ENCODE measurements around the gene GGCX. TPM values are rescaled to one million over a fixed set of nuclear protein-coding genes. Genes with fewer than 3 reads are reported as not detected.

Gene GGCX
- total RNA-seq, 3 donors from 2014 or later (not counting 1 experiment from before 2014, with no cell fraction given) = 21.3 to 21.7 (median 21.4) TPM

GRCh38 chr2:85589181-85589580 lies 27.9 kb upstream of the GGCX start:
- Mint-ChIP-seq H3K4me1 (peaks cover 28 to 38% of the 10 kb centered on the region in 2 donors), H3K27me3 (ENCODE audit: low read depth in 2 of 2) (no peaks in the 10 kb centered on the region), H3K36me3 (no peaks in the 10 kb centered on the region), H3K27ac (peak overlapping the region in 1 of 2 donors; percentile 56), H3K9me3 (no peaks in the 10 kb centered on the region), H3K4me3 (no peak overlapping the region)
- intact Hi-C loops (cut with micrococcal nuclease) = no loop called here
- ATAC-seq (no peak), DNase-seq (no peak)
- Histone ChIP-seq H3K4me1 (ENCODE audit: control insufficient read depth, insufficient read depth, low read length) (peaks cover 26% of the 10 kb centered on the region), H3K9me3 (ENCODE audit: control insufficient read depth, insufficient read depth, low read length) (no peaks in the 10 kb centered on the region), H3K4me3 (ENCODE audit: low read length) (no peak overlapping the region), H3K27ac (ENCODE audit: low read length) (no peak overlapping the region), H3K27me3 (ENCODE audit: control insufficient read depth, insufficient read depth, low read length) (no peaks in the 10 kb centered on the region), H3K36me3 (ENCODE audit: control insufficient read depth, insufficient read depth, low read length) (no peaks in the 10 kb centered on the region)
- WGBS (ENCODE audit: insufficient coverage) = 97% methylated on average over 4 of the region's 4 CpGs
- no peak for TF ChIP-seq CTCF (IDR thresholded peaks at IDR 0.05)

GRCh38 chr2:85588645-85589044 lies 27.4 kb upstream of the GGCX start:
- TF ChIP-seq CTCF (IDR thresholded peaks at IDR 0.05) = no peak
- Histone ChIP-seq H3K9me3 (ENCODE audit: control insufficient read depth, insufficient read depth, low read length) (no peaks in the 10 kb centered on the region), H3K36me3 (ENCODE audit: control insufficient read depth, insufficient read depth, low read length) (no peaks in the 10 kb centered on the region), H3K27me3 (ENCODE audit: control insufficient read depth, insufficient read depth, low read length) (no peaks in the 10 kb centered on the region), H3K27ac (ENCODE audit: low read length) (no peak overlapping the region), H3K4me3 (ENCODE audit: low read length) (no peak overlapping the region), H3K4me1 (ENCODE audit: control insufficient read depth, insufficient read depth, low read length) (peaks cover 29% of the 10 kb centered on the region)
- 68% methylated on average over 4 of the region's 4 CpGs for WGBS (ENCODE audit: insufficient coverage)
- Mint-ChIP-seq H3K27ac (peak overlapping the region in 1 of 2 donors; percentile 56), H3K4me1 (peaks cover 29 to 40% of the 10 kb centered on the region in 2 donors), H3K36me3 (no peaks in the 10 kb centered on the region), H3K27me3 (ENCODE audit: low read depth in 2 of 2) (no peaks in the 10 kb centered on the region), H3K9me3 (no peaks in the 10 kb centered on the region), H3K4me3 (no peak overlapping the region)
- intact Hi-C loops (cut with micrococcal nuclease) = no loop called here
- ATAC-seq (no peak), DNase-seq (no peak)

GRCh38 chr2:85588236-85588635 lies 26.9 kb upstream of the GGCX start:
- Histone ChIP-seq H3K4me3 (ENCODE audit: low read length) (no peak overlapping the region), H3K27me3 (ENCODE audit: control insufficient read depth, insufficient read depth, low read length) (no peaks in the 10 kb centered on the region), H3K36me3 (ENCODE audit: control insufficient read depth, insufficient read depth, low read length) (no peaks in the 10 kb centered on the region), H3K27ac (ENCODE audit: low read length) (no peak overlapping the region), H3K4me1 (ENCODE audit: control insufficient read depth, insufficient read depth, low read length) (peaks cover 33% of the 10 kb centered on the region), H3K9me3 (ENCODE audit: control insufficient read depth, insufficient read depth, low read length) (no peaks in the 10 kb centered on the region)
- peak overlapping the region in 1 of 2 donors; percentile 56 for H3K27ac Mint-ChIP-seq
- H3K27me3 Mint-ChIP-seq (ENCODE audit: low read depth in 2 of 2) = no peaks in the 10 kb centered on the region
- H3K36me3 Mint-ChIP-seq = no peaks in the 10 kb centered on the region
- DNase-seq (no peak), ATAC-seq (no peak)
- H3K9me3 Mint-ChIP-seq = no peaks in the 10 kb centered on the region
- intact Hi-C loops (cut with micrococcal nuclease) = no loop called here
- 59% methylated on average over 4 of the region's 4 CpGs for WGBS (ENCODE audit: insufficient coverage)
- TF ChIP-seq CTCF (IDR thresholded peaks at IDR 0.05) = no peak
- peaks cover 33 to 44% of the 10 kb centered on the region in 2 donors for H3K4me1 Mint-ChIP-seq
- no peak overlapping the region for H3K4me3 Mint-ChIP-seq

GRCh38 chr2:85585781-85586105 lies 24.4 kb upstream of the GGCX start:
- Histone ChIP-seq H3K9me3 (ENCODE audit: control insufficient read depth, insufficient read depth, low read length) (no peaks in the 10 kb centered on the region), H3K27me3 (ENCODE audit: control insufficient read depth, insufficient read depth, low read length) (no peaks in the 10 kb centered on the region), H3K4me3 (ENCODE audit: low read length) (no peak overlapping the region), H3K27ac (ENCODE audit: low read length) (no peak overlapping the region), H3K36me3 (ENCODE audit: control insufficient read depth, insufficient read depth, low read length) (peaks cover 14% of the 10 kb centered on the region), H3K4me1 (ENCODE audit: control insufficient read depth, insufficient read depth, low read length) (peaks cover 30% of the 10 kb centered on the region)
- Mint-ChIP-seq H3K4me1 (peaks cover 34 to 47% of the 10 kb centered on the region in 2 donors), H3K9me3 (no peaks in the 10 kb centered on the region), H3K4me3 (peak overlapping the region; percentile 87), H3K27ac (peak overlapping the region; percentile 79 to 87), H3K27me3 (ENCODE audit: low read depth in 2 of 2) (no peaks in the 10 kb centered on the region), H3K36me3 (no peaks in the 10 kb centered on the region)
- 65% methylated on average over 1 of the region's 1 CpG for WGBS (ENCODE audit: insufficient coverage)
- intact Hi-C loops (cut with micrococcal nuclease) = no loop called here
- TF ChIP-seq CTCF (IDR thresholded peaks at IDR 0.05) = no peak
- ATAC-seq = no peak
- DNase-seq = no peak

Measured in natural killer cell (primary cell).